GM23248 (cell line): ENCODE data around the gene EFCAB10.
"Not testable (repeated sequence)": the region's sequence is repeated elsewhere in the genome, so short reads cannot be mapped to it uniquely, and the experiment has no call there.

ENCODE experiments used
- EZH2 ChIP-seq: fragments of 200-600 bp; sonication (generic); IDR thresholded peaks from 2 replicates; pipeline ENCODE4 v1.6.1; 2018; ENCODE audit warnings: antibody characterized with exemption, mild to moderate bottlenecking; ENCODE audit not compliant: insufficient read depth, poor library complexity, severe bottlenecking
- EZH2phosphoT487 ChIP-seq: fragments of 200-600 bp; sonication (generic); IDR thresholded peaks from 2 replicates; pipeline ENCODE4 v1.6.1; 2018; ENCODE audit warnings: antibody characterized with exemption, moderate library complexity, mild to moderate bottlenecking, low read depth; ENCODE audit not compliant: insufficient read depth

GRCh38 chr7:105515610-105516009 is 65.7 kb downstream of the EFCAB10 start:
- not testable (repeated sequence) for TF ChIP-seq EZH2phosphoT487, EZH2
